Liver (tissue), 9 donors: ENCODE data around the gene POU2AF3. TPM values are rescaled to one million over a fixed set of nuclear protein-coding genes. Genes with fewer than 3 reads are reported as not detected.
A peak's percentile ranks its signal among the peaks of the same experiment; 100 is the strongest.

Experiments used
- DNase-seq: peaks from one replicate; pipeline ENCODE4 v3.0.0-alpha.2; 2017; ENCODE audit warnings: low spot score
- H3K27ac ChIP-seq, 2 donors: one replicate each; pipeline ENCODE4 v1.7.0; 2013; ENCODE audit warnings: inconsistent platforms in 2 of 2, low read length in 2 of 2, control low read depth in 1 of 2, low read depth in 1 of 2, mild to moderate bottlenecking in 1 of 2
- H3K27me3 ChIP-seq, 4 donors: one replicate each; pipeline versions ENCODE4 v1.6.1 to v1.7.0; 2013; ENCODE audit warnings: low read length in 3 of 4, inconsistent platforms in 1 of 4, mild to moderate bottlenecking in 1 of 4, moderate library complexity in 1 of 4; ENCODE audit not compliant: control insufficient read depth in 4 of 4, insufficient read depth in 4 of 4
- H3K36me3 ChIP-seq, 4 donors: one replicate each; pipeline versions ENCODE4 v1.6.1 to v1.7.0; 2013; ENCODE audit warnings: low read length in 3 of 4, mild to moderate bottlenecking in 3 of 4, low read depth in 1 of 4, moderate library complexity in 1 of 4; ENCODE audit not compliant: control insufficient read depth in 4 of 4, insufficient read depth in 3 of 4
- H3K4me1 ChIP-seq, 4 donors: one replicate each; pipeline versions ENCODE4 v1.6.1 to v1.7.0; 2013; ENCODE audit warnings: low read length in 3 of 4, mild to moderate bottlenecking in 3 of 4, moderate library complexity in 1 of 4; ENCODE audit not compliant: control insufficient read depth in 4 of 4, insufficient read depth in 4 of 4
- H3K4me3 ChIP-seq, 3 donors: one replicate each; pipeline versions ENCODE4 v1.6.1 to v1.7.0; 2013; ENCODE audit warnings: low read length in 3 of 3, control low read depth in 1 of 3, low read depth in 1 of 3, mild to moderate bottlenecking in 1 of 3
- H3K9ac ChIP-seq, 2 donors: one replicate each; pipeline ENCODE4 v1.7.0; 2013; ENCODE audit warnings: low read length in 2 of 2, mild to moderate bottlenecking in 2 of 2, moderate library complexity in 2 of 2, control low read depth in 1 of 2, low read depth in 1 of 2
- H3K9me3 ChIP-seq, 4 donors: one replicate each; pipeline versions ENCODE4 v1.6.1 to v1.7.0; 2013; ENCODE audit warnings: low read length in 3 of 4; ENCODE audit not compliant: control insufficient read depth in 4 of 4
- EGR1 ChIP-seq, 2 donors: IDR thresholded peaks; 2 replicates each; pipeline ENCODE4 v1.6.1; 2016 to 2018; ENCODE audit warnings: antibody characterized with exemption in 2 of 2, low read depth in 2 of 2
- FOXA1 ChIP-seq: IDR thresholded peaks from 2 replicates; pipeline ENCODE4 v1.6.1; 2016; ENCODE audit warnings: antibody characterized with exemption
- GABPA ChIP-seq, 2 donors: IDR thresholded peaks in 1 of 2; conservative IDR thresholded peaks in 1 of 2; 2 replicates each; pipeline ENCODE4 v1.6.1; 2016; ENCODE audit warnings: antibody characterized with exemption in 2 of 2, mild to moderate bottlenecking in 1 of 2, moderate library complexity in 1 of 2
- HNF4A ChIP-seq, 2 donors: conservative IDR thresholded peaks; 2 replicates each; pipeline ENCODE4 v1.6.1; 2016; ENCODE audit warnings: antibody characterized with exemption in 2 of 2, mild to moderate bottlenecking in 2 of 2
- HNF4G ChIP-seq: IDR thresholded peaks from 2 replicates; pipeline ENCODE4 v1.6.1; 2016; ENCODE audit warnings: antibody characterized with exemption
- JUND ChIP-seq, 2 donors: IDR thresholded peaks; 2 replicates each; pipeline ENCODE4 v1.6.1; 2016; ENCODE audit warnings: antibody characterized with exemption in 2 of 2
- RAD21 ChIP-seq, 2 donors: IDR thresholded peaks; 2 replicates each; pipeline ENCODE4 v1.6.1; 2016; ENCODE audit warnings: antibody characterized with exemption in 2 of 2, mild to moderate bottlenecking in 2 of 2
- RXRA ChIP-seq, 2 donors: IDR thresholded peaks; 2 replicates each; pipeline ENCODE4 v1.6.1; 2017 to 2018; ENCODE audit warnings: antibody characterized with exemption in 2 of 2, mild to moderate bottlenecking in 1 of 2
- SP1 ChIP-seq: IDR thresholded peaks from 2 replicates; pipeline ENCODE4 v1.6.1; 2018; ENCODE audit warnings: antibody characterized with exemption, mild to moderate bottlenecking
- TAF1 ChIP-seq: conservative IDR thresholded peaks from 2 replicates; pipeline ENCODE4 v1.6.1; 2016; ENCODE audit warnings: antibody characterized with exemption, mild to moderate bottlenecking
- YY1 ChIP-seq: IDR thresholded peaks from 2 replicates; pipeline ENCODE4 v1.6.1; 2016; ENCODE audit warnings: antibody characterized with exemption, mild to moderate bottlenecking
- WGBS: extraction: QIAGEN DNeasy Blood & Tissue Kit; methylation state at CpG from one replicate; pipeline ENCODE4 v1.1.7; 2013; 5-methylcytosine and 5-hydroxymethylcytosine counted together
- polyA plus RNA-seq, 2 donors: library from polyadenylated mRNA; stranded (reverse) in 1 of 2; unstranded in 1 of 2; fragments of 200-250 nt in 1 of 2; fragments of >200 nt in 1 of 2; fragmentation: Nextera tagmentation in 1 of 2; extraction: Ambion mirVana in 1 of 2; gene quantifications; one replicate each; pipeline versions ENCODE4 v1.2.1 to v1.2.3, GENCODE V29; 2013 to 2015
- total RNA-seq, 2 donors: library from RNA; depleted of rRNA; stranded (reverse); fragments of >200 nt; gene quantifications; one replicate each; pipeline ENCODE4 v1.2.3, GENCODE V29; 2014
- TF ChIP-seq, protein P1 (sequence below): IDR thresholded peaks from 2 replicates; pipeline ENCODE4 v1.6.1; 2016; ENCODE audit warnings: antibody characterized with exemption
- TF ChIP-seq, protein P2 (sequence below): IDR thresholded peaks from 2 replicates; pipeline ENCODE4 v1.6.1; 2016; ENCODE audit warnings: antibody characterized with exemption
- TF ChIP-seq, protein P3 (sequence below): fragments of 150-350 bp; IDR thresholded peaks from 2 replicates; pipeline ENCODE4 v1.5.1; 2017; ENCODE audit warnings: improper control_type of control experiment, low read depth, low read length; ENCODE audit not compliant: missing input control
- TF ChIP-seq, protein P4 (sequence below): IDR thresholded peaks from 2 replicates; pipeline ENCODE4 v1.6.1; 2016; ENCODE audit warnings: antibody characterized with exemption, mild to moderate bottlenecking
- donor health status: healthy.
- donor health status: healthy.
- donor health status: healthy.
- donor health status: healthy.
- donor health status: healthy.

Gene POU2AF3
- total and polyA plus RNA-seq, 4 donors = 0.17 to 0.68 (median 0.49) TPM

DNA sequence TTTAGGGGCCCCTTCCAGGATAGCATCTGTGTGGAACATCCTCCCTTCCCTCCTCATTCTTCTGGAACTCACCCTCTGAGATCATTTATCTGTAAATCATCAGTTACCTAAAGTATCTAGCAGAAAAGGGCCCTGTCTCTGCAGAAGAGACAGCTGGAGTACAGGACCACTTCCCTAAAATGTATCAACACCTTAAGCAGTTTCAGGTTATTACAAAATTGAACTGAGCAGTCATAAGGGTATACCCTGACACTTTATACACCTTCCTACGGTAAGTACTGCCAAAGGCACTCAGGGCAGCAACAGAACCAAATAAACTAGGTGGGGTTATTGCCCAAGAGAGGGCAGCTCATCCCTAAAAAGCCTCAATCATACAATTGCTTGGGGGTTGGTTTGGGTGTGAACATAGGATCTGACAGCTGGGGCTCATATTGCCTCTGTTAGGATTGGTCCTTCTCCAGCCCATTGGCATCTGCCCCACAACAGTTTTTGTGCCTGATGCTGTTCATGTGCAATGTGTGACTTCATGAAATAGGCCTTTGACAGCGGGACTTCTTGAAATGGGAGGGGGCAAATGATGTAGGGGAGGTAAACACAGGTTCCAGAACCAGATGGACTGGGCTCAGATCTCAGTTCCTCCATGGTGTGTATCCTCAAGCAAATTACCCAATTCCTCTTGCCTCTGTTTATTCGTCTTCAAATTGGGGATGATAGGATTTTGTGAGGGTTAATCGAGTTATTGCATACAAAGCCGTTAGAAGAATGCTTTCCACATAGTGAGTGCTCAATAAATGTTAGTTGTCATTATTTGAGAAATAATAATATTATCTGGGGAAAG is 2.9 kb downstream of the POU2AF3 start:
- Histone ChIP-seq H3K4me3 (no peak overlapping the region), H3K4me1 (peaks cover 8 to 49% (median 44%) of the 10 kb centered on the region in 4 donors), H3K27ac (peak overlapping the region in 1 of 2 donors; percentile 34), H3K9ac (no peak overlapping the region), H3K9me3 (no peaks in the 10 kb centered on the region), H3K36me3 (no peaks in the 10 kb centered on the region), H3K27me3 (no peaks in the 10 kb centered on the region)
- TF ChIP-seq, protein P1, sequence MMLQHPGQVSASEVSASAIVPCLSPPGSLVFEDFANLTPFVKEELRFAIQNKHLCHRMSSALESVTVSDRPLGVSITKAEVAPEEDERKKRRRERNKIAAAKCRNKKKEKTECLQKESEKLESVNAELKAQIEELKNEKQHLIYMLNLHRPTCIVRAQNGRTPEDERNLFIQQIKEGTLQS = no peak
- TF ChIP-seq RXRA (IDR thresholded peaks at IDR 0.05) (peak in 1 of 2 donors; percentile 58), HNF4A (conservative IDR thresholded peaks at IDR 0.05) (peak in 1 of 2 donors; percentile 19), RAD21 (IDR thresholded peaks at IDR 0.05) (peak; percentile 12 to 35), TAF1 (no peak), YY1 (no peak), HNF4G (no peak)
- TF ChIP-seq, protein P2, sequence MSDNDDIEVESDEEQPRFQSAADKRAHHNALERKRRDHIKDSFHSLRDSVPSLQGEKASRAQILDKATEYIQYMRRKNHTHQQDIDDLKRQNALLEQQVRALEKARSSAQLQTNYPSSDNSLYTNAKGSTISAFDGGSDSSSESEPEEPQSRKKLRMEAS = peak; percentile 36
- DNase-seq = no peak
- WGBS = 36% methylated on average over 5 of the region's 5 CpGs

DNA sequence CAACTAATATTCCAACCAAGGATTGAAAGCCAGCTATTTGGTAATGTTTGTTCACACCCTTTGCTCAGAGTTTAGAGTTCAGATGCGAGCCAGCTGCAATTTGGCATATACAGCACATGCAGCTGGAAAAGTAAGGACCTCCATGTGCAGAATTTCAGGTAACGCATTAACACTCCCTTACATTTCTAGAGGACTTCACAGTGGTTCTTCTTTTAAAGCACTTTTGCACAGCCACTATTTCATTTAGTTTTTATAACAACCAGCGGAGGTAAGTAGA is 3.4 kb downstream of the POU2AF3 start:
- H3K27me3 ChIP-seq = no peaks in the 10 kb centered on the region
- DNase-seq = no peak
- no peaks in the 10 kb centered on the region for H3K9me3 ChIP-seq
- peaks cover 8 to 49% (median 44%) of the 10 kb centered on the region in 4 donors for H3K4me1 ChIP-seq
- H3K9ac ChIP-seq = no peak overlapping the region
- H3K4me3 ChIP-seq = no peak overlapping the region
- peak overlapping the region in 1 of 2 donors; percentile 34 for H3K27ac ChIP-seq
- no peaks in the 10 kb centered on the region for H3K36me3 ChIP-seq
- TF ChIP-seq, protein P2 = peak; percentile 62
- TF ChIP-seq RAD21 (IDR thresholded peaks at IDR 0.05) = peak; percentile 19 to 23
- TF ChIP-seq, protein P3, sequence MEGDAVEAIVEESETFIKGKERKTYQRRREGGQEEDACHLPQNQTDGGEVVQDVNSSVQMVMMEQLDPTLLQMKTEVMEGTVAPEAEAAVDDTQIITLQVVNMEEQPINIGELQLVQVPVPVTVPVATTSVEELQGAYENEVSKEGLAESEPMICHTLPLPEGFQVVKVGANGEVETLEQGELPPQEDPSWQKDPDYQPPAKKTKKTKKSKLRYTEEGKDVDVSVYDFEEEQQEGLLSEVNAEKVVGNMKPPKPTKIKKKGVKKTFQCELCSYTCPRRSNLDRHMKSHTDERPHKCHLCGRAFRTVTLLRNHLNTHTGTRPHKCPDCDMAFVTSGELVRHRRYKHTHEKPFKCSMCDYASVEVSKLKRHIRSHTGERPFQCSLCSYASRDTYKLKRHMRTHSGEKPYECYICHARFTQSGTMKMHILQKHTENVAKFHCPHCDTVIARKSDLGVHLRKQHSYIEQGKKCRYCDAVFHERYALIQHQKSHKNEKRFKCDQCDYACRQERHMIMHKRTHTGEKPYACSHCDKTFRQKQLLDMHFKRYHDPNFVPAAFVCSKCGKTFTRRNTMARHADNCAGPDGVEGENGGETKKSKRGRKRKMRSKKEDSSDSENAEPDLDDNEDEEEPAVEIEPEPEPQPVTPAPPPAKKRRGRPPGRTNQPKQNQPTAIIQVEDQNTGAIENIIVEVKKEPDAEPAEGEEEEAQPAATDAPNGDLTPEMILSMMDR = no peak
- peak; percentile 39 to 59 for TF ChIP-seq RXRA (IDR thresholded peaks at IDR 0.05)
- peak; percentile 17 for TF ChIP-seq YY1
- TF ChIP-seq, protein P4, sequence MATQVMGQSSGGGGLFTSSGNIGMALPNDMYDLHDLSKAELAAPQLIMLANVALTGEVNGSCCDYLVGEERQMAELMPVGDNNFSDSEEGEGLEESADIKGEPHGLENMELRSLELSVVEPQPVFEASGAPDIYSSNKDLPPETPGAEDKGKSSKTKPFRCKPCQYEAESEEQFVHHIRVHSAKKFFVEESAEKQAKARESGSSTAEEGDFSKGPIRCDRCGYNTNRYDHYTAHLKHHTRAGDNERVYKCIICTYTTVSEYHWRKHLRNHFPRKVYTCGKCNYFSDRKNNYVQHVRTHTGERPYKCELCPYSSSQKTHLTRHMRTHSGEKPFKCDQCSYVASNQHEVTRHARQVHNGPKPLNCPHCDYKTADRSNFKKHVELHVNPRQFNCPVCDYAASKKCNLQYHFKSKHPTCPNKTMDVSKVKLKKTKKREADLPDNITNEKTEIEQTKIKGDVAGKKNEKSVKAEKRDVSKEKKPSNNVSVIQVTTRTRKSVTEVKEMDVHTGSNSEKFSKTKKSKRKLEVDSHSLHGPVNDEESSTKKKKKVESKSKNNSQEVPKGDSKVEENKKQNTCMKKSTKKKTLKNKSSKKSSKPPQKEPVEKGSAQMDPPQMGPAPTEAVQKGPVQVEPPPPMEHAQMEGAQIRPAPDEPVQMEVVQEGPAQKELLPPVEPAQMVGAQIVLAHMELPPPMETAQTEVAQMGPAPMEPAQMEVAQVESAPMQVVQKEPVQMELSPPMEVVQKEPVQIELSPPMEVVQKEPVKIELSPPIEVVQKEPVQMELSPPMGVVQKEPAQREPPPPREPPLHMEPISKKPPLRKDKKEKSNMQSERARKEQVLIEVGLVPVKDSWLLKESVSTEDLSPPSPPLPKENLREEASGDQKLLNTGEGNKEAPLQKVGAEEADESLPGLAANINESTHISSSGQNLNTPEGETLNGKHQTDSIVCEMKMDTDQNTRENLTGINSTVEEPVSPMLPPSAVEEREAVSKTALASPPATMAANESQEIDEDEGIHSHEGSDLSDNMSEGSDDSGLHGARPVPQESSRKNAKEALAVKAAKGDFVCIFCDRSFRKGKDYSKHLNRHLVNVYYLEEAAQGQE = no peak
- peak in 1 of 2 donors; percentile 45 for TF ChIP-seq EGR1 (IDR thresholded peaks at IDR 0.05; ENCODE audit: low read depth in 2 of 2)
- peak; percentile 12 for TF ChIP-seq HNF4G
- no peak for TF ChIP-seq TAF1
- peak in 1 of 2 donors; percentile 18 for TF ChIP-seq GABPA (IDR thresholded peaks at IDR 0.05 in 1 of 2, conservative IDR thresholded peaks at IDR 0.05 in 1 of 2)
- TF ChIP-seq FOXA1 = no peak
- TF ChIP-seq HNF4A (conservative IDR thresholded peaks at IDR 0.05) = peak; percentile 81 to 88
- TF ChIP-seq SP1 = peak; percentile 46
- peak in 1 of 2 donors; percentile 34 for TF ChIP-seq JUND (IDR thresholded peaks at IDR 0.05)
- WGBS = 54% methylated on average over 3 of the region's 3 CpGs
